ENCODE results near the gene MAP3K13. TPM values are rescaled to one million over a fixed set of nuclear protein-coding genes. Genes with fewer than 3 reads are reported as not detected.
A peak's percentile ranks its signal among the peaks of the same experiment; 100 is the strongest.

Gene MAP3K13
- total and polyA plus RNA-seq, 7 donors: 21.7 to 64.7 (median 26.0) TPM

DNA sequence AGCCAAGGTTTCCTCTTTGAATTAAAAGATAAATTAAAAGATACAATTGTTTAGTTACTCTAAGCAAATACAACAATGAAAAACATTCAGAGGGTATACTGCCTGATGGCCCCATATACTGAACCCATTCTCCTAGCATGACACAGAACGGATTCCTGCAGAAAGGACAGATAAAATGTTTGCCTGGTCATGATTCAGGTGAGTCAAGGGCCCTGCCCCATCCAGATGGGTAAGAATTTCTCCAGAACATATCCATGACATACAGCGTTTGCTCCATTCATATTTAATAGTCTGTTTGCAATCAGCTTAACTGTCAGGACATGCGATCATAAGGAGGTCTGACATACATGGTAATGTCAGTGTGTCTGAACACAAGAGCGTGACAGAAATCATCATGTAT, 127.3 kb downstream of the MAP3K13 start:
- DNase-seq: no peak
- intact Hi-C loops (cut with DNase I): no loop called here
- Histone ChIP-seq H3K27ac (no peak overlapping the region), H3K9me3 (no peaks in the 10 kb centered on the region), H3K4me3 (no peak overlapping the region), H3K27me3 (no peaks in the 10 kb centered on the region), H3K4me1 (no peaks in the 10 kb centered on the region), H3K36me3 (peaks cover 4 to 78% (median 25%) of the 10 kb centered on the region in 4 donors)
- WGBS, 2 donors: 83 to 94% methylated on average over 4 of the region's 4 CpGs
- TF ChIP-seq EP300 (IDR thresholded peaks at IDR 0.05): no peak
- TF ChIP-seq POLR2A (IDR thresholded peaks at IDR 0.05): no peak
- TF ChIP-seq POLR2AphosphoS5 (IDR thresholded peaks at IDR 0.05): no peak
- TF ChIP-seq, protein P1, sequence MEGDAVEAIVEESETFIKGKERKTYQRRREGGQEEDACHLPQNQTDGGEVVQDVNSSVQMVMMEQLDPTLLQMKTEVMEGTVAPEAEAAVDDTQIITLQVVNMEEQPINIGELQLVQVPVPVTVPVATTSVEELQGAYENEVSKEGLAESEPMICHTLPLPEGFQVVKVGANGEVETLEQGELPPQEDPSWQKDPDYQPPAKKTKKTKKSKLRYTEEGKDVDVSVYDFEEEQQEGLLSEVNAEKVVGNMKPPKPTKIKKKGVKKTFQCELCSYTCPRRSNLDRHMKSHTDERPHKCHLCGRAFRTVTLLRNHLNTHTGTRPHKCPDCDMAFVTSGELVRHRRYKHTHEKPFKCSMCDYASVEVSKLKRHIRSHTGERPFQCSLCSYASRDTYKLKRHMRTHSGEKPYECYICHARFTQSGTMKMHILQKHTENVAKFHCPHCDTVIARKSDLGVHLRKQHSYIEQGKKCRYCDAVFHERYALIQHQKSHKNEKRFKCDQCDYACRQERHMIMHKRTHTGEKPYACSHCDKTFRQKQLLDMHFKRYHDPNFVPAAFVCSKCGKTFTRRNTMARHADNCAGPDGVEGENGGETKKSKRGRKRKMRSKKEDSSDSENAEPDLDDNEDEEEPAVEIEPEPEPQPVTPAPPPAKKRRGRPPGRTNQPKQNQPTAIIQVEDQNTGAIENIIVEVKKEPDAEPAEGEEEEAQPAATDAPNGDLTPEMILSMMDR (IDR thresholded peaks at IDR 0.05): no peak

DNA sequence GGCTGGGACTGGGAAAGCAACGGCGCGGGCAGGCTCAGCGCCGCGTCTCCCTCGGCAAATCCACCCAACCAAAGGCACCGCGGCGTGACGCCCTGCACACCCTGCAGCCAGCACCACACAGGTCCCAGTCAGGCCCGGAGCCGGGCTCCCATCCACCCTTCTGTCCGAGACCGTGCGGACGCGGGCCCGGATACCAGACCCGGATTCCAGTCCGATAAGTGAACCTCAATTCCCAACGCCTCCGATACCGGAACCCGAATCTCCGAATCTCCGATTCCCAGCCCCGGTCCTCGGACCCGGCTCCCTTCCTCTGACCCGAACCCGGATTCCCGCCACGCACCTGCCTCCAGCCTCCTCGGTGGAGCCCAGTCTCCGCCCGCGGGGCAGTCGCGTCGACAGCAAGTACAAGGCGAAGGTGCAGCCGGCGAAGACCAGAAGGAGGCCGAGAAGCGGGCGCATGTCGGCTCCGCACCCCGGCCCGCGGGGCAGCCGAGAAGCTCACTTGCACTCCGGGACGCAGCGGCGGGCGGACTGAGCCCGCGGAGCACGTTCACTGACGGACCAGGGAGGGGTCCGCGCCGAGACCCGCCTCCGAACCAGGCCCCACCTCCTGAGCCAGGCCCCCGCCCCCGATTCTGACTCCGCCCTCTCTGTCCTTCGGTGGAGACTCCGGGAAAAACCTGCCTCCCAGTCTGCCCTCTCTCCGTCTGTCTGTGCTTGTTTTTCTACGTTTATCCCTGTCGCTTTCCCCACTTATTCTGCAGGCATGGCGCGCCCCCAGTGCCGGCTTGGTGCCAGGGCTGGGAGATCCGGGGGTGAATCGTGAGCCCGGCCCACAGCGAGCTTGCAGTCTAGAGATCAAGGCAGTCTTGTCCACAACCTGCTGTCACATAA, 135.8 kb downstream of the MAP3K13 start, which contains the start of gene TMEM41A:
Gene TMEM41A, minus strand, starts transcription at position 533 of the 894 bp plus-strand sequence. Its CDS starts 74 bp downstream, at position 459.
- TF ChIP-seq POLR2A (IDR thresholded peaks at IDR 0.05): peak; percentile 42 to 75
- no peak for TF ChIP-seq EP300 (IDR thresholded peaks at IDR 0.05)
- TF ChIP-seq POLR2AphosphoS5 (IDR thresholded peaks at IDR 0.05): peak; percentile 84 to 97 (median 94)
- TF ChIP-seq, protein P1 (IDR thresholded peaks at IDR 0.05): no peak
- Histone ChIP-seq H3K36me3 (peaks cover 4 to 31% (median 25%) of the 10 kb centered on the region in 4 donors), H3K4me3 (peak within 1 kb of the TSS; percentile 69 to 88 (median 85)), H3K9me3 (no peaks in the 10 kb centered on the region), H3K4me1 (peaks cover 0 to 22% (median 18%) of the 10 kb centered on the region in 4 donors), H3K27ac (peak within 1 kb of the TSS; percentile 86 to 95 (median 90)), H3K27me3 (no peaks in the 10 kb centered on the region)
- peak; percentile 95 for DNase-seq
- intact Hi-C loops (cut with DNase I): loop anchor here (2.0 to 5.0 kb wide), 3 partner anchors 88 to 216 kb away; partner anchors contain the start of genes MAP3K13 and SENP2
- WGBS, 2 donors: 1% methylated on average over 82 of the region's 82 CpGs

GRCh38 chr3:185502987-185503386, 140.1 kb downstream of the MAP3K13 start:
- H3K9me3 ChIP-seq: no peaks in the 10 kb centered on the region
- H3K4me3 ChIP-seq: no peak overlapping the region
- 66 to 83% methylated on average over 3 of the region's 3 CpGs for WGBS, 2 donors
- H3K27me3 ChIP-seq: no peaks in the 10 kb centered on the region
- H3K4me1 ChIP-seq: peaks cover 0 to 6% (median 2%) of the 10 kb centered on the region in 4 donors
- H3K36me3 ChIP-seq: no peaks in the 10 kb centered on the region
- H3K27ac ChIP-seq: no peak overlapping the region
- TF ChIP-seq POLR2AphosphoS5 (IDR thresholded peaks at IDR 0.05): no peak
- TF ChIP-seq POLR2A (IDR thresholded peaks at IDR 0.05): no peak
- intact Hi-C loops (cut with DNase I): no loop called here
- DNase-seq: no peak

DNA sequence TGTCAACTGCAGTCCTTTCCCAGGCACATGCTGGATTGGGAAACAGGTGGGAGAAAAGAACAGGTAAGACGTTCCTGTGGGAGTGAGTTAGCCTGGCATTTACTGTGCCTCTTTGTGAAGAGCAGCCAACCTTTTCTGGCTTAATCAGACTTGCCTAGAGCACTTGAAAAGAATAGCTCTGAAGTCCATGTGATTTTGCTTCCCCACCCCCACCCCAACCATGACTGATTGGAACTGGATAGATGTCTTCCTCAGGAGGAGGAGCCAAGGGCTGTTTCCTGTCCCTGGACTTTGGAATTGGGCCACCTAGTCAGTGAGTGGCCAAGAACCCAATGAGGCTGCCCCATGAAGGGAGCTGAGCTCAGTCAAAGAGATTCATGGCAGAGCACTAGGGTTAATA, 140.6 kb downstream of the MAP3K13 start:
- intact Hi-C loops (cut with DNase I): no loop called here

More for the DNA sequence above, 140.6 kb downstream of the MAP3K13 start:
- 47 to 77% methylated on average over 1 of the region's 1 CpG for WGBS, 2 donors
- H3K4me1 ChIP-seq: peaks cover 0 to 5% (median 2%) of the 10 kb centered on the region in 4 donors
- H3K36me3 ChIP-seq: no peaks in the 10 kb centered on the region
- TF ChIP-seq POLR2AphosphoS5 (IDR thresholded peaks at IDR 0.05) (no peak), POLR2A (IDR thresholded peaks at IDR 0.05) (no peak), EP300 (IDR thresholded peaks at IDR 0.05) (no peak)
- TF ChIP-seq, protein P1 (IDR thresholded peaks at IDR 0.05): no peak
- H3K27me3 ChIP-seq: no peaks in the 10 kb centered on the region
- no peaks in the 10 kb centered on the region for H3K9me3 ChIP-seq
- no peak for DNase-seq
- no peak overlapping the region for H3K27ac ChIP-seq
- H3K4me3 ChIP-seq: no peak overlapping the region

Data from sigmoid colon (tissue), 7 donors.